ENCODE data around the gene DCAF5. TPM values are rescaled to one million over a fixed set of nuclear protein-coding genes. Genes with fewer than 3 reads are reported as not detected.

Gene DCAF5
- total and polyA plus RNA-seq, 2 of the 13 experiments (the other 11 are each of a cell fraction or from before 2014, with no cell fraction given): 13.4 to 31.6 TPM

DNA sequence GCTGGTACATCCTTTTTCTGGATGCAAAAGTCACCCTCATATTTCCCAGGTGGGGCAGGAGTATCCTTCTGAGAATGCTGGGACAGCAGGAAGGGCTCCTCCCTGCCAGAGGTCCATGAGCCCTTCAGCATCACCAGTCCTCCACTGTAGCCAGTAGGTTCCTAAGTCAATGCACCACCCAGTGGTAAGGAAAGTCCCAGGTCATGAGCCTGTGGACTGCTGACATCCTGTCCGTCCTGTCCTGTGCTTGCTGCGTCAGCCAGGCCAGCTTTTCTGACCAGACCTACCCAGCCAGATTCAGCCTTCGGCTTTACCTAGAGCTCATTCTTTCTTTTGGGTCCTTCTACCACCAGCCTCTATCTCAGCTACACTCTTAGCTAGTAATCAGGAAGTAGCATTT lies 150.8 kb downstream of the DCAF5 start:
- Histone ChIP-seq H3K4me2 (ENCODE audit: low read depth, low read length) (no peak overlapping the region), H3K9me3 (ENCODE audit: low read length) (no peaks in the 10 kb centered on the region), H3K9ac (ENCODE audit: insufficient read depth, low read depth, low read length) (no peak overlapping the region), H3K36me3 (replicated peaks in 1 of 2; ENCODE audit: control insufficient read depth in 1 of 2, insufficient read depth in 2 of 2, low read length in 2 of 2) (no peaks in the 10 kb centered on the region), H3K79me2 (ENCODE audit: insufficient read depth, low read length) (no peaks in the 10 kb centered on the region), H3K4me3 (replicated peaks in 1 of 3; ENCODE audit: insufficient read depth in 1 of 3, low read depth in 2 of 3, low read length in 3 of 3) (no peak overlapping the region), H2AFZ (ENCODE audit: low read length) (no peak overlapping the region), H3K4me1 (ENCODE audit: insufficient read depth, low read length) (peaks cover 28% of the 10 kb centered on the region), H4K20me1 (ENCODE audit: insufficient read depth, low read length) (no peaks in the 10 kb centered on the region), H3K27me3 (ENCODE audit: control insufficient read depth in 1 of 2, insufficient read depth in 2 of 2, low read length in 2 of 2) (peaks cover 0 to 26% of the 10 kb centered on the region in 2 experiments; a peak in 3 of 5 replicates), H3K27ac (ENCODE audit: extremely low read length, insufficient read depth, low read length) (no peak overlapping the region)
- in situ Hi-C loops (cut with HindIII; ENCODE audit: extremely low pct_ligation_motif_present, low pct_unique_long_range_greater_than_20kb) (no loop called here), intact Hi-C loops (cut with micrococcal nuclease; ENCODE audit: unreplicated experiment) (loop anchor here (1.0 to 2.0 kb wide), 2 partner anchors 91 to 105 kb away; no protein-coding TSS in a partner anchor)
- peak; percentile 99 for ATAC-seq
- peak; percentile 97 for FAIRE-seq
- POLR2A ChIA-PET: interaction anchor here (1.0 kb wide), 1 partner anchor 24 kb away, joined by 4 read pairs; no protein-coding TSS in a partner anchor
- peak; percentile 73 for DNase-seq (ENCODE audit: low spot score)
- BruUV-seq (replicated peaks): no TSS peak
- WGBS (ENCODE audit: low lambda C conversion rate): 10% methylated on average over 1 of the region's 3 CpGs
- CTCF ChIA-PET (ENCODE audit: low intra/inter-chr PET ratio, low total read pairs): interaction anchor here (1.1 to 1.8 kb wide), 3 partner anchors 64 to 91 kb away, joined by 4 to 17 read pairs (median 4); no protein-coding TSS in a partner anchor
- TF ChIP-seq CENPT (CRISPR knock-in tag; IDR thresholded peaks at IDR 0.05; ENCODE audit: low read depth) (no peak), EP300 (IDR thresholded peaks at IDR 0.05; ENCODE audit: low read depth in 2 of 2, low read length in 2 of 2) (no peak), EP300 (CRISPR knock-in tag; IDR thresholded peaks at IDR 0.05; ENCODE audit: borderline replicate concordance) (no peak), ZNF761 (CRISPR knock-in tag; conservative IDR thresholded peaks at IDR 0.05) (no peak), ZNF558 (CRISPR knock-in tag; IDR thresholded peaks at IDR 0.05; ENCODE audit: borderline replicate concordance) (no peak), NCOA5 (CRISPR knock-in tag; IDR thresholded peaks at IDR 0.05) (no peak), MIER3 (CRISPR knock-in tag; IDR thresholded peaks at IDR 0.05; ENCODE audit: borderline replicate concordance) (no peak; the same call in 1 of the 2 replicates), ZNF792 (CRISPR knock-in tag; IDR thresholded peaks at IDR 0.05) (no peak), KDM3A (CRISPR knock-in tag; IDR thresholded peaks at IDR 0.05; ENCODE audit: low read depth) (no peak), ZNF572 (CRISPR knock-in tag; IDR thresholded peaks at IDR 0.05) (no peak)
- TF ChIP-seq, protein P1, sequence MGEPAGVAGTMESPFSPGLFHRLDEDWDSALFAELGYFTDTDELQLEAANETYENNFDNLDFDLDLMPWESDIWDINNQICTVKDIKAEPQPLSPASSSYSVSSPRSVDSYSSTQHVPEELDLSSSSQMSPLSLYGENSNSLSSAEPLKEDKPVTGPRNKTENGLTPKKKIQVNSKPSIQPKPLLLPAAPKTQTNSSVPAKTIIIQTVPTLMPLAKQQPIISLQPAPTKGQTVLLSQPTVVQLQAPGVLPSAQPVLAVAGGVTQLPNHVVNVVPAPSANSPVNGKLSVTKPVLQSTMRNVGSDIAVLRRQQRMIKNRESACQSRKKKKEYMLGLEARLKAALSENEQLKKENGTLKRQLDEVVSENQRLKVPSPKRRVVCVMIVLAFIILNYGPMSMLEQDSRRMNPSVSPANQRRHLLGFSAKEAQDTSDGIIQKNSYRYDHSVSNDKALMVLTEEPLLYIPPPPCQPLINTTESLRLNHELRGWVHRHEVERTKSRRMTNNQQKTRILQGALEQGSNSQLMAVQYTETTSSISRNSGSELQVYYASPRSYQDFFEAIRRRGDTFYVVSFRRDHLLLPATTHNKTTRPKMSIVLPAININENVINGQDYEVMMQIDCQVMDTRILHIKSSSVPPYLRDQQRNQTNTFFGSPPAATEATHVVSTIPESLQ (CRISPR knock-in tag; conservative IDR thresholded peaks at IDR 0.05): no peak
- TF ChIP-seq, protein P2, sequence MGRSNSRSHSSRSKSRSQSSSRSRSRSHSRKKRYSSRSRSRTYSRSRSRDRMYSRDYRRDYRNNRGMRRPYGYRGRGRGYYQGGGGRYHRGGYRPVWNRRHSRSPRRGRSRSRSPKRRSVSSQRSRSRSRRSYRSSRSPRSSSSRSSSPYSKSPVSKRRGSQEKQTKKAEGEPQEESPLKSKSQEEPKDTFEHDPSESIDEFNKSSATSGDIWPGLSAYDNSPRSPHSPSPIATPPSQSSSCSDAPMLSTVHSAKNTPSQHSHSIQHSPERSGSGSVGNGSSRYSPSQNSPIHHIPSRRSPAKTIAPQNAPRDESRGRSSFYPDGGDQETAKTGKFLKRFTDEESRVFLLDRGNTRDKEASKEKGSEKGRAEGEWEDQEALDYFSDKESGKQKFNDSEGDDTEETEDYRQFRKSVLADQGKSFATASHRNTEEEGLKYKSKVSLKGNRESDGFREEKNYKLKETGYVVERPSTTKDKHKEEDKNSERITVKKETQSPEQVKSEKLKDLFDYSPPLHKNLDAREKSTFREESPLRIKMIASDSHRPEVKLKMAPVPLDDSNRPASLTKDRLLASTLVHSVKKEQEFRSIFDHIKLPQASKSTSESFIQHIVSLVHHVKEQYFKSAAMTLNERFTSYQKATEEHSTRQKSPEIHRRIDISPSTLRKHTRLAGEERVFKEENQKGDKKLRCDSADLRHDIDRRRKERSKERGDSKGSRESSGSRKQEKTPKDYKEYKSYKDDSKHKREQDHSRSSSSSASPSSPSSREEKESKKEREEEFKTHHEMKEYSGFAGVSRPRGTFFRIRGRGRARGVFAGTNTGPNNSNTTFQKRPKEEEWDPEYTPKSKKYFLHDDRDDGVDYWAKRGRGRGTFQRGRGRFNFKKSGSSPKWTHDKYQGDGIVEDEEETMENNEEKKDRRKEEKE (IDR thresholded peaks at IDR 0.05): no peak
- TF ChIP-seq, protein P3, sequence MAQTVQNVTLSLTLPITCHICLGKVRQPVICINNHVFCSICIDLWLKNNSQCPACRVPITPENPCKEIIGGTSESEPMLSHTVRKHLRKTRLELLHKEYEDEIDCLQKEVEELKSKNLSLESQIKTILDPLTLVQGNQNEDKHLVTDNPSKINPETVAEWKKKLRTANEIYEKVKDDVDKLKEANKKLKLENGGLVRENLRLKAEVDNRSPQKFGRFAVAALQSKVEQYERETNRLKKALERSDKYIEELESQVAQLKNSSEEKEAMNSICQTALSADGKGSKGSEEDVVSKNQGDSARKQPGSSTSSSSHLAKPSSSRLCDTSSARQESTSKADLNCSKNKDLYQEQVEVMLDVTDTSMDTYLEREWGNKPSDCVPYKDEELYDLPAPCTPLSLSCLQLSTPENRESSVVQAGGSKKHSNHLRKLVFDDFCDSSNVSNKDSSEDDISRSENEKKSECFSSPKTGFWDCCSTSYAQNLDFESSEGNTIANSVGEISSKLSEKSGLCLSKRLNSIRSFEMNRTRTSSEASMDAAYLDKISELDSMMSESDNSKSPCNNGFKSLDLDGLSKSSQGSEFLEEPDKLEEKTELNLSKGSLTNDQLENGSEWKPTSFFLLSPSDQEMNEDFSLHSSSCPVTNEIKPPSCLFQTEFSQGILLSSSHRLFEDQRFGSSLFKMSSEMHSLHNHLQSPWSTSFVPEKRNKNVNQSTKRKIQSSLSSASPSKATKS (CRISPR knock-in tag; IDR thresholded peaks at IDR 0.05): no peak
- TF ChIP-seq, protein P4, sequence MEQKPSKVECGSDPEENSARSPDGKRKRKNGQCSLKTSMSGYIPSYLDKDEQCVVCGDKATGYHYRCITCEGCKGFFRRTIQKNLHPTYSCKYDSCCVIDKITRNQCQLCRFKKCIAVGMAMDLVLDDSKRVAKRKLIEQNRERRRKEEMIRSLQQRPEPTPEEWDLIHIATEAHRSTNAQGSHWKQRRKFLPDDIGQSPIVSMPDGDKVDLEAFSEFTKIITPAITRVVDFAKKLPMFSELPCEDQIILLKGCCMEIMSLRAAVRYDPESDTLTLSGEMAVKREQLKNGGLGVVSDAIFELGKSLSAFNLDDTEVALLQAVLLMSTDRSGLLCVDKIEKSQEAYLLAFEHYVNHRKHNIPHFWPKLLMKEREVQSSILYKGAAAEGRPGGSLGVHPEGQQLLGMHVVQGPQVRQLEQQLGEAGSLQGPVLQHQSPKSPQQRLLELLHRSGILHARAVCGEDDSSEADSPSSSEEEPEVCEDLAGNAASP (CRISPR knock-in tag; IDR thresholded peaks at IDR 0.05; ENCODE audit: borderline replicate concordance): 0 out of 2 replicates have a peak, but pooled peaks have one; percentile 36
- TF ChIP-seq, protein P5, sequence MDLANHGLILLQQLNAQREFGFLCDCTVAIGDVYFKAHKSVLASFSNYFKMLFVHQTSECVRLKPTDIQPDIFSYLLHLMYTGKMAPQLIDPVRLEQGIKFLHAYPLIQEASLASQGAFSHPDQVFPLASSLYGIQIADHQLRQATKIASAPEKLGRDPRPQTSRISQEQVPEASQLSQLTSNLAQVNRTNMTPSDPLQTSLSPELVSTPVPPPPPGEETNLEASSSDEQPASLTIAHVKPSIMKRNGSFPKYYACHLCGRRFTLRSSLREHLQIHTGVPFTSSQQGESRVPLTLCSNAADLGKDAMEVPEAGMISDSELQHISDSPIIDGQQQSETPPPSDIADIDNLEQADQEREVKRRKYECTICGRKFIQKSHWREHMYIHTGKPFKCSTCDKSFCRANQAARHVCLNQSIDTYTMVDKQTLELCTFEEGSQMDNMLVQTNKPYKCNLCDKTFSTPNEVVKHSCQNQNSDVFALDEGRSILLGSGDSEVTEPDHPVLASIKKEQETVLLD (CRISPR knock-in tag; IDR thresholded peaks at IDR 0.05; ENCODE audit: low read depth): no peak

Data from HepG2 (cell line).